HG02981 (cell line): ENCODE measurements around the gene DUSP7.

Source experiments
- ATAC-seq: cut with Tn5 transposase; IDR thresholded peaks from one replicate; pipeline ENCODE4 v1.9.1; 2021; ENCODE audit warnings: mild to moderate bottlenecking, moderate library complexity; ENCODE audit not compliant: unreplicated experiment

DUSP7 gene

GRCh38 chr3:52069135-52069534 lies 12.8 kb upstream of the DUSP7 start:
- ATAC-seq, result no peak

- ATAC-seq, result no peak
These were observed 12.4 kb upstream of the DUSP7 start for GRCh38 chr3:52068730-52069129.

- ATAC-seq, result no peak
These were observed 11.7 kb upstream of the DUSP7 start for GRCh38 chr3:52068055-52068571.

- ATAC-seq, result no peak
These were observed 11.2 kb upstream of the DUSP7 start for GRCh38 chr3:52067526-52067925.

GRCh38 chr3:52067046-52067445 lies 10.7 kb upstream of the DUSP7 start:
- no peak for ATAC-seq

GRCh38 chr3:52065264-52065756 lies 8.9 kb upstream of the DUSP7 start:
- ATAC-seq, result no peak

- ATAC-seq, result no peak
These were observed 8.2 kb upstream of the DUSP7 start for GRCh38 chr3:52064561-52064960.

GRCh38 chr3:52063026-52063723 lies 6.8 kb upstream of the DUSP7 start:
- no peak for ATAC-seq

GRCh38 chr3:52062505-52062904 lies 6.1 kb upstream of the DUSP7 start:
- ATAC-seq, result no peak

GRCh38 chr3:52061121-52061910 lies 4.9 kb upstream of the DUSP7 start:
- ATAC-seq, result no peak

- ATAC-seq, result no peak
These were observed 3.4 kb upstream of the DUSP7 start for GRCh38 chr3:52059781-52060180.

- ATAC-seq, result no peak
These were observed 1.6 kb upstream of the DUSP7 start for GRCh38 chr3:52057812-52058495.

GRCh38 chr3:52056968-52057811 lies 819 bp upstream of the DUSP7 start:
- peak; percentile 73 for ATAC-seq

GRCh38 chr3:52055537-52056351 lies 627 bp downstream of the DUSP7 start:
- peak; percentile 12 for ATAC-seq

- ATAC-seq, result no peak
These were observed 1.5 kb downstream of the DUSP7 start for GRCh38 chr3:52054661-52055511.

- ATAC-seq, result no peak
These were observed 2.8 kb downstream of the DUSP7 start for GRCh38 chr3:52053307-52054304.

- ATAC-seq, result no peak
These were observed 3.5 kb downstream of the DUSP7 start for GRCh38 chr3:52052831-52053306.
